IMR-90 (cell line): ENCODE measurements around the gene RTP5. TPM values are rescaled to one million over a fixed set of nuclear protein-coding genes. Genes with fewer than 3 reads are reported as not detected.

ENCODE experiments used
- ATAC-seq: fragments of 200-7000 bp; cut with Tn5 transposase; 2 replicates; pipeline ENCODE4 v1.9.1; 2020; ENCODE audit warnings: low read depth, mild to moderate bottlenecking, moderate library complexity
- BruUV-seq: library from RNA; stranded (reverse); fragments of 400-500 nt; replicated peaks from 2 replicates; lab custom pipeline; 2021; lab: Mats Ljungman, UMichigan
- CTCF ChIA-PET: fragments of 300-600 bp; formaldehyde crosslinking; extraction: SDS; loops from one replicate; lab custom pipeline; 2021; ENCODE audit warnings: antibody characterized with exemption; lab: Yijun Ruan, JAX
- POLR2A ChIA-PET: fragments of 300-600 bp; sonication (Branson Sonifier 250); formaldehyde crosslinking; loops from one replicate; lab custom pipeline; 2022; ENCODE audit warnings: antibody characterized with exemption; ENCODE audit not compliant: unreplicated experiment; lab: Charles Lee
- DNase-seq: peaks from one replicate; pipeline ENCODE4 v3.0.0; 2013
- H2AFZ ChIP-seq: replicated peaks from 2 replicates; pipeline ENCODE3; 2013; ENCODE audit warnings: low read length, mild to moderate bottlenecking; ENCODE audit not compliant: poor library complexity
- H2AK5ac ChIP-seq: 2 replicates; pipeline ENCODE4 v1.6.1; 2013; ENCODE audit warnings: low read depth, low read length, inconsistent platforms
- H2AK9ac ChIP-seq: replicated peaks from 2 replicates; pipeline ENCODE3; 2013; ENCODE audit warnings: mild to moderate bottlenecking, low read depth, low read length, moderate library complexity; ENCODE audit not compliant: poor library complexity
- H2BK120ac ChIP-seq: 2 replicates; pipeline ENCODE4 v1.6.1; 2013; ENCODE audit warnings: low read depth, low read length, inconsistent platforms
- H2BK15ac ChIP-seq: 3 replicates; pipeline ENCODE4 v1.6.1; 2013; ENCODE audit warnings: low read depth, low read length, inconsistent platforms
- H2BK20ac ChIP-seq: 2 replicates; pipeline ENCODE4 v1.6.1; 2013; ENCODE audit warnings: low read depth, mild to moderate bottlenecking, inconsistent platforms, low read length, moderate library complexity
- H2BK5ac ChIP-seq: 2 replicates; pipeline ENCODE4 v1.6.1; 2013; ENCODE audit warnings: mild to moderate bottlenecking, low read depth, low read length, inconsistent platforms; ENCODE audit not compliant: poor library complexity, severe bottlenecking
- H3K14ac ChIP-seq: replicated peaks from 2 replicates; pipeline ENCODE4 v1.6.1; 2013; ENCODE audit warnings: low read depth, low read length, inconsistent platforms
- H3K18ac ChIP-seq: 2 replicates; pipeline ENCODE4 v1.6.1; 2013; ENCODE audit warnings: low read depth, low read length, control low read depth
- H3K23ac ChIP-seq: 2 replicates; pipeline ENCODE4 v1.6.1; 2013; ENCODE audit warnings: low read depth, low read length, inconsistent platforms
- H3K27ac ChIP-seq: 2 replicates; pipeline ENCODE4 v1.5.1; 2013; ENCODE audit warnings: mild to moderate bottlenecking, control low read depth, low read length; ENCODE audit not compliant: insufficient read depth
- H3K27me3 ChIP-seq: 2 replicates; pipeline ENCODE4 v1.6.1; 2013; ENCODE audit warnings: low read length; ENCODE audit not compliant: control insufficient read depth, insufficient read depth
- H3K36me3 ChIP-seq: 2 replicates; pipeline ENCODE4 v1.6.1; 2013; ENCODE audit warnings: low read length, mixed read lengths; ENCODE audit not compliant: control insufficient read depth, insufficient read depth
- H3K4ac ChIP-seq: 2 replicates; pipeline ENCODE4 v1.6.1; 2013; ENCODE audit warnings: low read depth, low read length, inconsistent platforms
- H3K4me1 ChIP-seq: 2 replicates; pipeline ENCODE4 v1.6.1; 2013; ENCODE audit warnings: low read length, mixed read lengths; ENCODE audit not compliant: control insufficient read depth, insufficient read depth
- H3K4me2 ChIP-seq: 2 replicates; pipeline ENCODE4 v1.6.1; 2013; ENCODE audit warnings: low read depth, mild to moderate bottlenecking, control low read depth, low read length, moderate library complexity
- H3K4me3 ChIP-seq: 2 replicates; pipeline ENCODE4 v1.5.1; 2013; ENCODE audit warnings: low read depth, mild to moderate bottlenecking, control low read depth, low read length, moderate library complexity; ENCODE audit not compliant: insufficient read depth
- H3K56ac ChIP-seq: 2 replicates; pipeline ENCODE4 v1.6.1; 2013; ENCODE audit warnings: low read length, inconsistent platforms; ENCODE audit not compliant: insufficient read depth; ENCODE audit errors: extremely low read depth
- H3K79me1 ChIP-seq, 2 experiments: 2 replicates each; pipeline ENCODE4 v1.6.1; 2013; ENCODE audit warnings: low read length in 2 of 2, inconsistent platforms in 1 of 2, low read depth in 1 of 2
- H3K9ac ChIP-seq: 2 replicates; pipeline ENCODE4 v1.6.1; 2013; ENCODE audit warnings: low read depth, low read length, control low read depth
- H3K9me1 ChIP-seq: 2 replicates; pipeline ENCODE4 v1.6.1; 2013; ENCODE audit warnings: low read length, inconsistent platforms; ENCODE audit not compliant: insufficient read depth
- H3K9me3 ChIP-seq: 2 replicates; pipeline ENCODE4 v1.6.1; 2013; ENCODE audit warnings: low read length; ENCODE audit not compliant: control insufficient read depth, insufficient read depth
- H4K20me1 ChIP-seq: 2 replicates; pipeline ENCODE4 v1.6.1; 2013; ENCODE audit warnings: low read length, inconsistent platforms; ENCODE audit not compliant: insufficient read depth
- H4K5ac ChIP-seq: 2 replicates; pipeline ENCODE4 v1.6.1; 2013; ENCODE audit warnings: mild to moderate bottlenecking, low read depth, low read length, control low read depth
- H4K8ac ChIP-seq, 2 experiments: 2 replicates each; pipeline ENCODE4 v1.6.1; 2013; ENCODE audit warnings: low read depth in 2 of 2, low read length in 2 of 2, control low read depth in 1 of 2, inconsistent platforms in 1 of 2
- H4K91ac ChIP-seq: 2 replicates; pipeline ENCODE4 v1.6.1; 2013; ENCODE audit warnings: low read depth, low read length, inconsistent platforms; ENCODE audit not compliant: insufficient read depth
- BHLHE40 ChIP-seq: fragments of 150-350 bp; IDR thresholded peaks from 2 replicates; pipeline ENCODE4 v1.6.1; 2016; ENCODE audit warnings: mild to moderate bottlenecking, low read depth, low read length
- FOS ChIP-seq: fragments of 150-350 bp; IDR thresholded peaks from 2 replicates; pipeline ENCODE4 v1.6.1; 2016; ENCODE audit warnings: low read depth, low read length
- MAFK ChIP-seq: IDR thresholded peaks from 2 replicates; pipeline ENCODE4 v1.6.1; 2012; ENCODE audit warnings: low read depth, low read length, improper control_type of control experiment
- MAZ ChIP-seq: IDR thresholded peaks from 2 replicates; pipeline ENCODE4 v1.6.1; 2012; ENCODE audit warnings: low read depth, mild to moderate bottlenecking, low read length, improper control_type of control experiment, moderate library complexity, borderline replicate concordance
- RCOR1 ChIP-seq: IDR thresholded peaks from 2 replicates; pipeline ENCODE4 v1.6.1; 2012; ENCODE audit warnings: mild to moderate bottlenecking, low read length, improper control_type of control experiment; ENCODE audit not compliant: insufficient replicate concordance
- RFX5 ChIP-seq: IDR thresholded peaks from 2 replicates; pipeline ENCODE4 v1.8.0; 2012; ENCODE audit warnings: low read depth, mild to moderate bottlenecking, low read length, moderate library complexity
- USF2 ChIP-seq: fragments of 150-350 bp; IDR thresholded peaks from 2 replicates; pipeline ENCODE4 v1.6.1; 2017; ENCODE audit warnings: mild to moderate bottlenecking, antibody characterized with exemption, low read length, low read depth
- WGBS, 2 experiments: methylation state at CpG; one replicate each; pipeline versions ENCODE4 v1.1.5 to v1.1.7; 2013; ENCODE audit warnings: missing lambda C conversion rate in 2 of 2; ENCODE audit not compliant: insufficient read length in 1 of 2; ENCODE audit errors: extremely low coverage in 2 of 2; 5-methylcytosine and 5-hydroxymethylcytosine counted together
- dilution Hi-C: fragments of 300-500 bp; cut with HindIII; formaldehyde crosslinking; loops from one replicate; pipeline ENCODE4 v1.14.3; 2018; ENCODE audit warnings: low sequenced_read_pairs; ENCODE audit not compliant: unreplicated experiment
- in situ Hi-C: fragments of 300-500 bp; cut with MboI; formaldehyde crosslinking; loops from 3 replicates; pipeline ENCODE4 v1.14.3; 2019; ENCODE audit warnings: low sequenced_read_pairs, inconsistent platforms, mixed read lengths
- intact Hi-C: fragments of 100-400 bp; cut with micrococcal nuclease; formaldehyde crosslinking; loops from 2 replicates; pipeline ENCODE4 v1.10.0; 2022
- polyA plus RNA-seq, 3 experiments: library from polyadenylated mRNA; depleted of rRNA; stranded (reverse); fragments of >200 nt; gene quantifications; 2 replicates each; pipeline ENCODE4 v1.2.3, GENCODE V29; 2012; ENCODE audit warnings: low replicate concordance in 1 of 3
- total RNA-seq: library from RNA; depleted of rRNA; stranded (reverse); fragments of >200 nt; gene quantifications from 2 replicates; pipeline ENCODE4 v1.2.3, GENCODE V29; 2012
- TF ChIP-seq, protein P1 (sequence below): fragments of 150-350 bp; IDR thresholded peaks from 2 replicates; pipeline ENCODE4 v1.6.1; 2016; ENCODE audit warnings: low read depth, mild to moderate bottlenecking, low read length, moderate library complexity, borderline replicate concordance

RTP5 gene
- total and polyA plus RNA-seq, 2 of the 4 experiments (the other 2 are of a cell fraction): not detected

DNA sequence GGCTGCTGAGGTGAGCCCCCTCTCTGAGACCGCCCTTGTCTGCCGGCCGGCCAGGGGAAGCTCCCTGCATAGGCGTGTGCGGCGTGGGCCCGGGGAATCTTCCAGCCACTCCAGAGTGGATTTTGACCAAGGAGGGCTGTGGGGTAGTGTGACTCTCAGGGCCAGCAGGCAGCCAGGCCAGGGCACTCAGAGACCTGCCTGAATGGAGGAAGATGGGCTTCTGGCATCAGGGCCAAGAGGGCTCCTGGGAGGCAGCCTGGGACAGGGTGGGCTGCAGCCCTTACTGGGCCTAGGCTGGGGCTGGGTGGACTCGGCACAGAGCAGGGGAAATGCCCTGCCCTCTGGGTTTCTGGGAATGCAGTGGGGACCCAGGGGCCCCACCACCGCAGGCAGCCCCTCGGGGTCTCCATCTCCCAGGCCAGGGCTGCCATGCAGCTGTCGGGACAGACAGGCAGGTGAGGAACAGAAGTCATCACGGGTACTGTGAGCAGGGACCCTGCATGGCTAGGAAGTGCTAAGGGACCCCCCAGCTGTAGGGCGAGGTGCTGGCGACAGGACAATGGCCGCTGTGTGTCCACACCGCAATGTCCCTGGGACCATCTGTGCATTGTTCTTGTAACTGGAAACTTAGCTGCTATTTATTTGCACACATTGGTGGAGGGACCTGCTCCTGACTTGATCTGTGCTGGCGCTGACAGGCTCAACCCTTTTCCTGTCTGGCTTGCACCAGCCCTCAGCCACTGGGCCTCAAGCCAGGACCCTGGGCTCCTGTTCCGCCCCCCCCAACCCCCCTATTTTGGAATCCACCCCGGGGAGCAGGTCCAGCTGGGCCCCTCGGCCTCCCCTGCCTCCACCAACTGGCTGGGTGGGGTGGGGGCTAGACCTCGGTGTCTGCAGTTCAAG is 14.9 kb upstream of the RTP5 start (continued):
- TF ChIP-seq RCOR1: no peak

DNA sequence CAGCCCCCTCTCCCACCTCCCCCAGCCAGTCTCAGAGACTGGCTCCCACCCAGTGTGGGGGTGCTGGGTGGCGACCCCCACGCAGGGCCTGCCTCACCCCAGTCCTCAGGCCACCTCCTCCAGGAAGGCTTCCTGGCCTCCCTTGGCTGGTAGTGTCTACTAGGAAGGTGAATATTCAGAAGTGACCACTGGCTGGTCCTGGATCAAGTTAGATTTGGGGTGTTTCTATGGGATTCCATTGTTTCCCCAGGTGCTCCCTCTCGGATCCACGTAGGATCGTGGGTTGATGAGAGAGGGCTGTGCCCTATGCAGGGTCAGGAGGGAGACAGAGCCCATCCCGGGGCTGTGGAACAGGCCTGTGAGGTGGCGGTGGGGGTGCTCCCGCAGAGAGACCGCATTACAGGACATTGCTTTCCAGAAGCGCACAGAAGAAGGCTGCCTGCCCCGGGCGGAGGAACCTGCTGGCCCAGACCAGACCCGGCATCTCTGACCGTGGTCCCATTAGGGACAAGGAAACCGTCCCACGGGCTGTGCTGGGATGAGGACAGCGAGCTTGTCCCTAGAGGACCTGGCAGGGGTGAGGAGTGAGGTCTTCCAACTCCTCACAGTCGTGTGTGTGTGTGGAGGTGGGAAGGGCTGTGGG is 14.2 kb upstream of the RTP5 start:
- DNase-seq (no peak), ATAC-seq (no peak)
- Histone ChIP-seq H3K4me1 (peaks cover 3% of the 10 kb centered on the region), H3K27me3 (peaks cover 2% of the 10 kb centered on the region; the same call in 1 of the 2 replicates), H3K9ac (no peak overlapping the region), H4K91ac (no peak overlapping the region), H4K20me1 (no peaks in the 10 kb centered on the region), H3K56ac (no peak overlapping the region), H3K27ac (no peak overlapping the region), H3K23ac (no peak overlapping the region), H4K5ac (no peak overlapping the region), H3K79me1 (no peaks in the 10 kb centered on the region), H4K8ac (no peak overlapping the region), H3K14ac (no peak overlapping the region), H3K4ac (no peak overlapping the region), H3K4me3 (no peak overlapping the region), H2BK5ac (no peak overlapping the region), H2AK5ac (no peak overlapping the region), H2BK120ac (no peak overlapping the region), H3K36me3 (no peaks in the 10 kb centered on the region), H2AK9ac (no peak overlapping the region), H2BK20ac (no peak overlapping the region), H2BK15ac (no peak overlapping the region), H3K18ac (no peak overlapping the region), H3K9me1 (no peaks in the 10 kb centered on the region), H2AFZ (no peak overlapping the region), H3K9me3 (no peaks in the 10 kb centered on the region), H3K4me2 (no peak overlapping the region)
- dilution Hi-C loops (no loop called here), intact Hi-C loops (no loop called here), in situ Hi-C loops (no loop called here)
- ChIA-PET CTCF (no interaction called here), POLR2A (no interaction called here)
- 86% methylated on average over 13 of the region's 18 CpGs; no CpG with 5 or more reads in 1 of the 2 experiments for WGBS, 2 experiments
- TF ChIP-seq MAZ (no peak), BHLHE40 (no peak), RFX5 (no peak), USF2 (no peak), FOS (no peak), MAFK (no peak)
- TF ChIP-seq, protein P1, sequence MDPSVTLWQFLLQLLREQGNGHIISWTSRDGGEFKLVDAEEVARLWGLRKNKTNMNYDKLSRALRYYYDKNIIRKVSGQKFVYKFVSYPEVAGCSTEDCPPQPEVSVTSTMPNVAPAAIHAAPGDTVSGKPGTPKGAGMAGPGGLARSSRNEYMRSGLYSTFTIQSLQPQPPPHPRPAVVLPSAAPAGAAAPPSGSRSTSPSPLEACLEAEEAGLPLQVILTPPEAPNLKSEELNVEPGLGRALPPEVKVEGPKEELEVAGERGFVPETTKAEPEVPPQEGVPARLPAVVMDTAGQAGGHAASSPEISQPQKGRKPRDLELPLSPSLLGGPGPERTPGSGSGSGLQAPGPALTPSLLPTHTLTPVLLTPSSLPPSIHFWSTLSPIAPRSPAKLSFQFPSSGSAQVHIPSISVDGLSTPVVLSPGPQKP: no peak
- no TSS peak for BruUV-seq
